K562 (cell line): ENCODE measurements around the gene CCDC17. TPM values are rescaled to one million over a fixed set of nuclear protein-coding genes. Genes with fewer than 3 reads are reported as not detected.

Experiments used
- ARHGAP35 ChIP-seq: fragments of 450-650 bp; IDR thresholded peaks from 2 replicates; pipeline ENCODE4 v1.6.1; 2018; ENCODE audit not compliant: partially characterized antibody
- BRCA1 ChIP-seq, 2 experiments: fragments of 450-650 bp in 1 of 2; sonication (generic) in 1 of 2; formaldehyde crosslinking in 1 of 2; IDR thresholded peaks; 2 replicates each; pipeline versions ENCODE4 v1.5.0 to v1.6.1; 2017 to 2020; ENCODE audit warnings: mild to moderate bottlenecking in 1 of 2, missing genetic modification reagents in 1 of 2
- CBFB ChIP-seq: sonication (generic); formaldehyde crosslinking; IDR thresholded peaks from 2 replicates; pipeline ENCODE4 v1.4.0; 2020; ENCODE audit warnings: mild to moderate bottlenecking, missing genetic modification reagents
- CEBPG ChIP-seq, 3 experiments: fragments of 200-800 bp in 1 of 3; sonication (Bioruptor generic) in 1 of 3; sonication (generic) in 1 of 3; formaldehyde crosslinking in 1 of 3; IDR thresholded peaks in 2 of 3; conservative IDR thresholded peaks in 1 of 3; 2 replicates each; pipeline versions ENCODE4 v1.6.1 to v1.8.0; 2016 to 2022; ENCODE audit warnings: missing compliant biosample characterization in 2 of 3, missing genetic modification characterization in 2 of 3, mild to moderate bottlenecking in 1 of 3, missing genetic modification reagents in 1 of 3
- FIP1L1 ChIP-seq: fragments of 200-400 bp; formaldehyde crosslinking; IDR thresholded peaks from 2 replicates; pipeline ENCODE4 v1.6.1; 2018; ENCODE audit warnings: mild to moderate bottlenecking, low read depth, low read length; ENCODE audit not compliant: poor library complexity, severe bottlenecking
- LARP7 ChIP-seq: fragments of 450-650 bp; IDR thresholded peaks from 2 replicates; pipeline ENCODE4 v1.6.1; 2016
- LCOR ChIP-seq: sonication (generic); formaldehyde crosslinking; IDR thresholded peaks from 2 replicates; pipeline ENCODE4 v1.8.0; 2022; ENCODE audit warnings: mild to moderate bottlenecking, missing genetic modification reagents
- MAFG ChIP-seq: fragments of 450-650 bp; conservative IDR thresholded peaks from 2 replicates; pipeline ENCODE4 v1.6.1; 2016; ENCODE audit warnings: missing genetic modification characterization, missing compliant biosample characterization
- RNF2 ChIP-seq: sonication (generic); IDR thresholded peaks from 2 replicates; pipeline ENCODE4 v1.6.1; 2016
- SAP30 ChIP-seq: fragments of 200-600 bp; sonication (generic); IDR thresholded peaks from 2 replicates; pipeline ENCODE4 v1.6.1; 2012; ENCODE audit warnings: borderline replicate concordance, low read depth, mild to moderate bottlenecking, moderate library complexity, low read length, control low read depth, inconsistent platforms; ENCODE audit not compliant: insufficient read depth, poor library complexity, severe bottlenecking
- TAF1 ChIP-seq: IDR thresholded peaks from 2 replicates; pipeline ENCODE4 v1.6.1; 2011; ENCODE audit warnings: mild to moderate bottlenecking, low read length, moderate library complexity; ENCODE audit not compliant: insufficient read depth, control insufficient read depth, severe bottlenecking; ENCODE audit errors: extremely low read depth
- TAL1 ChIP-seq: fragments of 450-650 bp; IDR thresholded peaks from 2 replicates; pipeline ENCODE4 v1.6.1; 2016; ENCODE audit warnings: mild to moderate bottlenecking
- ZC3H8 ChIP-seq: fragments of 450-650 bp; IDR thresholded peaks from 2 replicates; pipeline ENCODE4 v1.6.1; 2017
- ZEB2 ChIP-seq: fragments of 450-650 bp; IDR thresholded peaks from 2 replicates; pipeline ENCODE4 v1.6.1; 2016
- ZNF224 ChIP-seq: sonication (generic); formaldehyde crosslinking; IDR thresholded peaks from 2 replicates; pipeline ENCODE4 v1.8.0; 2022; ENCODE audit warnings: mild to moderate bottlenecking, missing genetic modification reagents
- ZNF76 ChIP-seq: fragments of 250-450 bp; sonication (Bioruptor Pico); IDR thresholded peaks from 2 replicates; pipeline ENCODE4 v1.4.0; 2020; ENCODE audit warnings: mild to moderate bottlenecking, moderate library complexity, borderline replicate concordance
- polyA plus RNA-seq, 8 experiments: library from polyadenylated mRNA; depleted of rRNA in 4 of 8; stranded (reverse) in 5 of 8; unstranded in 3 of 8; fragments of >200 nt; fragmentation: Nextera tagmentation in 2 of 8; fragmentation: Illumina TruSeq in 1 of 8; extraction: Ambion mirVana in 2 of 8; extraction: Trizol in 1 of 8; gene quantifications; 2 replicates each; pipeline versions ENCODE4 v1.2.1 to v1.2.3, GENCODE V29; 2011 to 2014; ENCODE audit warnings: inconsistent platforms in 1 of 8, missing spikeins in 1 of 8
- total RNA-seq, 7 experiments: library from RNA; depleted of rRNA in 6 of 7; stranded (reverse); fragments of >200 nt in 6 of 7; fragmentation: Illumina TruSeq in 2 of 7; extraction: Trizol in 2 of 7; gene quantifications; 2 replicates each; pipeline versions ENCODE4 v1.2.1 to v1.2.3, GENCODE V29; 2011 to 2021; ENCODE audit warnings: low replicate concordance in 1 of 7
- TF ChIP-seq, protein P1 (sequence below), 2 experiments: fragments of 450-650 bp; conservative IDR thresholded peaks; 2 replicates each; pipeline ENCODE4 v1.6.1; 2017; ENCODE audit warnings: mild to moderate bottlenecking in 2 of 2, moderate library complexity in 2 of 2
- TF ChIP-seq, protein P2 (sequence below): fragments of 450-650 bp; IDR thresholded peaks from 2 replicates; pipeline ENCODE4 v1.6.1; 2017; ENCODE audit warnings: antibody characterized with exemption
- TF ChIP-seq, protein P3 (sequence below), 2 experiments: IDR thresholded peaks; 2 replicates each; pipeline ENCODE4 v1.6.1; 2012; ENCODE audit warnings: improper control_type of control experiment in 2 of 2, low read depth in 2 of 2, low read length in 2 of 2, borderline replicate concordance in 1 of 2

CCDC17 gene
- total and polyA plus RNA-seq, 9 of the 15 experiments (the other 6 are each of a cell fraction or from before 2014, with no cell fraction given), result 0.20 to 2.4 (median 0.85) TPM

DNA sequence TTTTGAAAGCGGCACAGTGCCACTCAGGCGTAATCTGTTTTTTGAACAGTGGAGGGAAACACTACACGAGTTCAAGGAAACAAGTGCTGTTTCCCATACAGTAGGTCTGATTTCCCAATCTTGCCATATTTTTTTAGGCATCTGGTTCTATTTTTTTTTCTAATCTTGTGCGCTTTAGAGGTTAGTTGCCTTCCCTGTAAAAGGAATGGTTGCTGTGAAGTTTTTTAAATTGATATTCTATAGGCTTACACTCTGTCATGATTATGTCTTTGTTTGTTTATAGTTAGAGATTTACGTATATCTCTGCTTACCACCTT lies 38.8 kb downstream of the CCDC17 start (continued):
- TF ChIP-seq, protein P1, sequence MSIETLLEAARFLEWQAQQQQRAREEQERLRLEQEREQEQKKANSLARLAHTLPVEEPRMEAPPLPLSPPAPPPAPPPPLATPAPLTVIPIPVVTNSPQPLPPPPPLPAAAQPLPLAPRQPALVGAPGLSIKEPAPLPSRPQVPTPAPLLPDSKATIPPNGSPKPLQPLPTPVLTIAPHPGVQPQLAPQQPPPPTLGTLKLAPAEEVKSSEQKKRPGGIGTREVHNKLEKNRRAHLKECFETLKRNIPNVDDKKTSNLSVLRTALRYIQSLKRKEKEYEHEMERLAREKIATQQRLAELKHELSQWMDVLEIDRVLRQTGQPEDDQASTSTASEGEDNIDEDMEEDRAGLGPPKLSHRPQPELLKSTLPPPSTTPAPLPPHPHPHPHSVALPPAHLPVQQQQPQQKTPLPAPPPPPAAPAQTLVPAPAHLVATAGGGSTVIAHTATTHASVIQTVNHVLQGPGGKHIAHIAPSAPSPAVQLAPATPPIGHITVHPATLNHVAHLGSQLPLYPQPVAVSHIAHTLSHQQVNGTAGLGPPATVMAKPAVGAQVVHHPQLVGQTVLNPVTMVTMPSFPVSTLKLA (conservative IDR thresholded peaks at IDR 0.05), result no peak
- TF ChIP-seq ARHGAP35 (no peak), FIP1L1 (no peak), ZNF224 (CRISPR knock-in tag) (no peak), LARP7 (0 out of 2 replicates have a peak, but pooled peaks have one; percentile 7), MAFG (tag) (no peak), TAL1 (no peak), CEBPG (CRISPR knock-in tag; IDR thresholded peaks at IDR 0.05) (no peak), CEBPG (tag; conservative IDR thresholded peaks at IDR 0.05 in 1 of 2, IDR thresholded peaks at IDR 0.05 in 1 of 2) (peak in 1 of 2 experiments; percentile 32; a peak in 1 of 4 replicates), RNF2 (no peak), LCOR (CRISPR knock-in tag) (0 out of 2 replicates have a peak, but pooled peaks have one; percentile 2), ZNF76 (no peak), TAF1 (no peak), ZC3H8 (no peak), BRCA1 (IDR thresholded peaks at IDR 0.05) (no peak), BRCA1 (CRISPR knock-in tag; IDR thresholded peaks at IDR 0.05) (no peak), ZEB2 (no peak), CBFB (no peak), SAP30 (peak; percentile 13)
- TF ChIP-seq, protein P2, sequence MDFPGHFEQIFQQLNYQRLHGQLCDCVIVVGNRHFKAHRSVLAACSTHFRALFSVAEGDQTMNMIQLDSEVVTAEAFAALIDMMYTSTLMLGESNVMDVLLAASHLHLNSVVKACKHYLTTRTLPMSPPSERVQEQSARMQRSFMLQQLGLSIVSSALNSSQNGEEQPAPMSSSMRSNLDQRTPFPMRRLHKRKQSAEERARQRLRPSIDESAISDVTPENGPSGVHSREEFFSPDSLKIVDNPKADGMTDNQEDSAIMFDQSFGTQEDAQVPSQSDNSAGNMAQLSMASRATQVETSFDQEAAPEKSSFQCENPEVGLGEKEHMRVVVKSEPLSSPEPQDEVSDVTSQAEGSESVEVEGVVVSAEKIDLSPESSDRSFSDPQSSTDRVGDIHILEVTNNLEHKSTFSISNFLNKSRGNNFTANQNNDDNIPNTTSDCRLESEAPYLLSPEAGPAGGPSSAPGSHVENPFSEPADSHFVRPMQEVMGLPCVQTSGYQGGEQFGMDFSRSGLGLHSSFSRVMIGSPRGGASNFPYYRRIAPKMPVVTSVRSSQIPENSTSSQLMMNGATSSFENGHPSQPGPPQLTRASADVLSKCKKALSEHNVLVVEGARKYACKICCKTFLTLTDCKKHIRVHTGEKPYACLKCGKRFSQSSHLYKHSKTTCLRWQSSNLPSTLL, result no peak
- TF ChIP-seq, protein P3, sequence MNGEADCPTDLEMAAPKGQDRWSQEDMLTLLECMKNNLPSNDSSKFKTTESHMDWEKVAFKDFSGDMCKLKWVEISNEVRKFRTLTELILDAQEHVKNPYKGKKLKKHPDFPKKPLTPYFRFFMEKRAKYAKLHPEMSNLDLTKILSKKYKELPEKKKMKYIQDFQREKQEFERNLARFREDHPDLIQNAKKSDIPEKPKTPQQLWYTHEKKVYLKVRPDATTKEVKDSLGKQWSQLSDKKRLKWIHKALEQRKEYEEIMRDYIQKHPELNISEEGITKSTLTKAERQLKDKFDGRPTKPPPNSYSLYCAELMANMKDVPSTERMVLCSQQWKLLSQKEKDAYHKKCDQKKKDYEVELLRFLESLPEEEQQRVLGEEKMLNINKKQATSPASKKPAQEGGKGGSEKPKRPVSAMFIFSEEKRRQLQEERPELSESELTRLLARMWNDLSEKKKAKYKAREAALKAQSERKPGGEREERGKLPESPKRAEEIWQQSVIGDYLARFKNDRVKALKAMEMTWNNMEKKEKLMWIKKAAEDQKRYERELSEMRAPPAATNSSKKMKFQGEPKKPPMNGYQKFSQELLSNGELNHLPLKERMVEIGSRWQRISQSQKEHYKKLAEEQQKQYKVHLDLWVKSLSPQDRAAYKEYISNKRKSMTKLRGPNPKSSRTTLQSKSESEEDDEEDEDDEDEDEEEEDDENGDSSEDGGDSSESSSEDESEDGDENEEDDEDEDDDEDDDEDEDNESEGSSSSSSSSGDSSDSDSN (IDR thresholded peaks at IDR 0.05; ENCODE audit: borderline replicate concordance in 1 of 2, low read depth in 2 of 2, low read length in 2 of 2), result no peak
